Measurements from ENCODE around the gene SASH1.

DNA sequence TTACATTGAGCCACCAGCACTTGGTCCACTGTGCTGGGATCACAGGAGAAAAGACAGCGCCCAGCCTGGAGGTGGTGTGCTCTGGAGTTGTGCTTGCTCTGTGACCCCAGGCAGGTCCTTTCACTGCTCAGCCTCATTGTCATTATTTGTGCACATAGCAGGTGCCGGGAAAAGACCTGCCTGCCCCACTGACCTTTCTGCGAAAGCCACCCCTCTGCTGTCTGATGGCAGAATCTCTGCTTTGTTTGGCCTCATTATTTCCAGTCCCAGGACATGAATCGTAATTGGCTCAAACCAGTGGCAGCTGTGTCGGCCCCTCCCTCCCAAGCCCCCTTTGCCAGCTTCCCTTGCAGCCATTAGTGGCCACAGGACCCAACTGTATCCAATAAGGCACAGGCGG lies 219.0 kb downstream of the SASH1 start:
- TF ChIP-seq, protein P1, sequence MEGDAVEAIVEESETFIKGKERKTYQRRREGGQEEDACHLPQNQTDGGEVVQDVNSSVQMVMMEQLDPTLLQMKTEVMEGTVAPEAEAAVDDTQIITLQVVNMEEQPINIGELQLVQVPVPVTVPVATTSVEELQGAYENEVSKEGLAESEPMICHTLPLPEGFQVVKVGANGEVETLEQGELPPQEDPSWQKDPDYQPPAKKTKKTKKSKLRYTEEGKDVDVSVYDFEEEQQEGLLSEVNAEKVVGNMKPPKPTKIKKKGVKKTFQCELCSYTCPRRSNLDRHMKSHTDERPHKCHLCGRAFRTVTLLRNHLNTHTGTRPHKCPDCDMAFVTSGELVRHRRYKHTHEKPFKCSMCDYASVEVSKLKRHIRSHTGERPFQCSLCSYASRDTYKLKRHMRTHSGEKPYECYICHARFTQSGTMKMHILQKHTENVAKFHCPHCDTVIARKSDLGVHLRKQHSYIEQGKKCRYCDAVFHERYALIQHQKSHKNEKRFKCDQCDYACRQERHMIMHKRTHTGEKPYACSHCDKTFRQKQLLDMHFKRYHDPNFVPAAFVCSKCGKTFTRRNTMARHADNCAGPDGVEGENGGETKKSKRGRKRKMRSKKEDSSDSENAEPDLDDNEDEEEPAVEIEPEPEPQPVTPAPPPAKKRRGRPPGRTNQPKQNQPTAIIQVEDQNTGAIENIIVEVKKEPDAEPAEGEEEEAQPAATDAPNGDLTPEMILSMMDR (IDR thresholded peaks at IDR 0.05; ENCODE audit: poor library complexity), result no peak
- TF ChIP-seq EZH2phosphoT487 (IDR thresholded peaks at IDR 0.05; ENCODE audit: low read depth, severe bottlenecking, unreplicated experiment), result no peak
